Right lobe of liver (tissue), 4 donors: ENCODE measurements around the gene AKAP7.

Experiments used
- CTCF ChIP-seq, 4 donors: fragments of 200-600 bp in 3 of 4; fragments of 450-650 bp in 1 of 4; IDR thresholded peaks; one replicate each; pipeline versions ENCODE4 v1.5.1 to v1.8.0; 2016 to 2022; ENCODE audit warnings: antibody characterized with exemption in 4 of 4, mild to moderate bottlenecking in 2 of 4
- POLR2A ChIP-seq: fragments of 450-650 bp; IDR thresholded peaks from one replicate; pipeline ENCODE4 v1.6.1; 2017; ENCODE audit warnings: antibody characterized with exemption, mild to moderate bottlenecking
- donor health status: DM: no; HTN: no; CAD: no.
- donor health status: DM: no; HTN: no; CAD: no.
- donor health status: DM: no; HTN: yes; CAD: no.

- TF ChIP-seq CTCF (IDR thresholded peaks at IDR 0.05) (no peak), POLR2A (no peak)
Measured at GRCh38 chr6:131134980-131135243, 355 bp upstream of the AKAP7 start.
